Stimulated activated CD8-positive, alpha-beta memory T cell treated with anti-CD3 and anti-CD28 coated beads, Interleukin-2, amount 100 ng/mL, for 1 hour (primary cell): ENCODE measurements around the gene TMOD1.
"Not testable (repeated sequence)": the region's sequence is repeated elsewhere in the genome, so short reads cannot be mapped to it uniquely, and the experiment has no call there.

ENCODE experiments used
- DNase-seq, 2 donors: peaks; one replicate each; pipeline ENCODE4 v3.0.0-alpha.2; 2020; ENCODE audit warnings: low read depth in 2 of 2

The TMOD1 gene

DNA sequence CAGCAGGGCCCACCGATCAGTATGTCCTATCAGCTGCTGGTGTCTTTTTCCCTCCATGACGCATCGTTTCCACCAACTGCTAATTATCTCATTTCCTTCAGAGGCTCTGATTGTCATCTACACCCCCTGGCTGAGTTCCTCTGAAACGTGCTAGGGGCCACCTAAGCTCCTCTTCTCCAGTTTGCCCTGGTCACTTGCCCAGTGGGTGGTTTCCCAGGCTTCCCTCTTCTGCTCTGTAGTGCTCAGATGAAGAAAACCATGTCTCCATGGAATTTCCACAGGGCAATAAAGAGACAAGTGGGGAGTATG is 66.4 kb downstream of the TMOD1 start:
- no peak for DNase-seq

DNA sequence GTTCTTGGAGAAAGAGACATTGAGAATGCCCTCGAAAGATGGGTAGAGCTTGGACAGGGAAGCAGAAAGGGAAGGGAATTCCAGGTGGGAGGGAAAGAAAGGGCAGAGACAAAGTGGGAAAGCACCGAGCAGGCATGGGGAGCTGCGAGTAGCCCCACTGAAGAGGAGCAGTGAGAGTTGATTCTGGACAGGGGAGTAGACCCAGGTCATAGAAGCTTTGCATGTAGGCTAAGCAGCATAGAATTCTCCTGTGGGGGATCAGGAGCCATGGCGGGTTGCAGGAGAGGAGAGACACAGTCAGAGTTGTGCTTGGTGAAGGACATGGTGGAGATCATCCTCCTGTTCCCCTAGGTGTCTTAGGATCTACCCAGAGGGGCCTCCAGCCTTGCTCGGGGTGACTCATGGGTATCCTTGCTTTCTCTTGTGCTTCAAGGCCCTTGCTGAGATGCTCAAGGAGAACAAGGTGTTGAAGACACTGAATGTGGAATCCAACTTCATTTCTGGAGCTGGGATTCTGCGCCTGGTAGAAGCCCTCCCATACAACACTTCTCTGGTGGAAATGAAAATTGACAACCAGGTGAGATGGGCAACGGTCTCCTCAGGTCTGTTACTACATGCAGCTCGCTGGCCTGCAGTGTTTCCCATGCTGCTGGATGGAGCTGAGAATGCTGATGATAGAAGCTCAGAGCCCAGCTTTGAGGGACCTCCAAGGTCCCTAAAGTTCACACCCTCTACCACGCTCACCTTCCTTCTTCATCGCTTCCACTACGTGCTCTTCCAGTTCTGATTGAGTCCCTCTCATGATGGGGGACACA is 67.2 kb downstream of the TMOD1 start:
- DNase-seq = no peak

DNA sequence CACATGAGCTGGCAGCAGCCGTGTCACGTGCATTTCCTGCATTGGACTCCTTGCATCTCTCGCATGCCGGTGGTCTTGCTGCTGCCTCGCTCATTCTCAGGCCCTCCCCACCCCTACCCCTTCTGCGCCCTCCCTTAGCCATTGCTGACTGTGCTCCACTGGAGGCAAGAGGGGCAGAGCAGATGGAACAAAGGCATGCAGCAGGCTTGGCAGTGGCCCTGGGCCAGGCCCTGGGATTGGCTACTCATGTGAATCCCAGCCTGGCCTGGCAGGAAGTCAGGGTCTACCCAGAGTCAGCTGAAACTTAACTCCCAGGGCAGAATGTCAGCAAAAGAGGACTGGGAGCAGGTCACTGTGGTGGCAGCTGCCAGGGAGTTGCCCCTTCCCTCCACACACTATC is 69.4 kb downstream of the TMOD1 start:
- no peak for DNase-seq

DNA sequence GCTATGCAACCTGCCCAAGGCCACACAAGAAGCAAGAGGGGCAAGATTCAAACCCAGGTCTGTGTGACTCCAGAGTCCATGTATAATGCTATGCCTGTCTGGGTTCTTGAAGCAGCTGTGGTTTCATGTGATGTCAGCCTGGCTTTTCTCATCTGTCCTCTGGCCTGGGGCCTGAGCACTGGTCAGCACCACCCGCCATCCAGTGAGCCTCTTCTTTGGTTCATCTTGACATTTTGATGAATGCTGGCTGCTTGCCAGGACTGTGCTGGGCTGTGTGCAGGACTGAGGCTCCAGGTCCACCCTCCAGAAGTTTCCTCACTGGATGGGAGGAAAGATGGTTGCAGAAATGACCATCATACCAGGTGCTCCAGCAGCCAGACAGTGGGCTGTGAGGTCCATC is 70.2 kb downstream of the TMOD1 start:
- no peak for DNase-seq

DNA sequence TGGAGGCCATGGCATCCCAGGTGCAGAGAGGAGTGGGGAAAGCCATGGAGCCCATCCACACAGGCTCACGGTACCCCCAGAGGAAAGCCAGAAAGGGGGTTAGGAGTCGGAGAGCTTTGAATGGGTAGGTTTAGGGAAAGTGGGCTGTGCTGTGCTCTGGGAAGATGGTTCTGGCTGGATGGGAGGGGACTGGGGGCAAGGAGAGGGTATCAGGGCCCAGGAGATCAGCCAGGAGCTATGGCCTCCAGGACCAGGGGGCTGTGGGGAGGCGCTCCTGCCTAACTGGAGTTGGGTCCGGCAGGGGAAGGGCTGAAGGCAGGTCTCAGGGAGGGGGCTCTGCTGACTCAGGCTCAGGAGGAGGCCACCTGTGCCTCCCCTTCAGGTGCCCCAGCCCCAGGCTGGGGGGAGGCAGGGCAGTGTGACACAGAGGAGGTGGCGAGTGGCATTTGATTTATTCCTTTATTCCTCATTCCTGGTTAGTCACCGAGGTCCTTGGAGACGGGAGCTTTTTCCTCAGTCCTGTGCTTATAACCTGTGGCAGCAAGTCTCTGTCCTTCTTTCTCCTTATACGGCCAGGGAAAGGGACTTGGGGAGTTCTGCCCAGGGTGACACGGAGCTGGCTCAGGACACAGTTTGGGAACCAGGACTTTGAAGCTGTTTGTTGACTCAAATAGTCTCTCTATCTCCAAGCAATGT is 70.9 kb downstream of the TMOD1 start:
- no peak for DNase-seq

DNA sequence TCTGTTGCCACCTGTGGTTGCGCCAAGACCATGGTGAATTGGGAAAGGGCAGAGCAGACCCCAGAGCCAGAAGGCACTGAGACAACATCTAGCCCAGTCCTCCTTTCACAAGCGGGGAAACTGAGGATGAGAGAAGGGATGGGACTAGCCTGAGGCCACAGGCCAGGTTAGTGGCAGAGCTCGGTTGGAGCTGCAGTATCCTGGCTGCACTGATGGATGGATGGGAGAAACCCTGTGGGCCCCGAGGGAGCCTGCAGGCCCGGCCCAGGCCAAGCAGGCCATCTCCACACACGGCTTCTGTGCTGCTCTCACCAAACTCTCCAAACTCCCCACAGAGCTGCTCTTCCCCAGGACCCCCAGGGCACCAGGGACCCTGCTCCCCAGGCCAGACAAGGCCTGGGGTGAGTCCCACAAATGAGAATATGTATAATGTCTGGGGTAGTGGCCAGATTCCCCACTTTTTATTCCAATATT is 71.5 kb downstream of the TMOD1 start:
- DNase-seq = no peak

DNA sequence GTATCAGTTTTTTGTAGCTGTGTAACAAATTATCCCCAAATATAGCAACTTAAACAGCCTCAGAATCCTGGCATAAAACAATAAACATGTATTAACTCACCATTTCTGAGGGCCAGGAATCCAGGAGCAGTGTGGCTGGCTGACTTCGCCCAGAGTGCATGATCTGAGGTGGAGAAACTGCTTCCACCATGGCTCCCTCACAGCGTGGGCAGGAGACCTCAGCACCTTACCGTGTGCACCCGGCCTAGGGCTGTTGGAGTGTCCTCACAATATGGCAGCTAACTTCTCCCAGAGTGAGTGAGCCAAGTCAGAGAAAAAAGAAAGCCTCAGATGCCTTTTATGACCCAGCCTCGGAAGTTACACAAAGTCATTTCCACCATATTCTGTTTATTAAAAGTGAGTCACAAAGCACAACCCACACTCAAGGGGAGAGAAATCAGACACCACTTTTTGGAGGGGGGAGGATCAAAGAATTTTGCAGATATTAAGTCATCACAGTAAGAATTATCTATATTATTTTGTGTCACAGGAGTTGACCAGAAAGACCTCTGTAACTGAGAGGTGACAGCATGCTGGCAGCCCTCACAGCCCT is 72.1 kb downstream of the TMOD1 start:
- DNase-seq = no peak

DNA sequence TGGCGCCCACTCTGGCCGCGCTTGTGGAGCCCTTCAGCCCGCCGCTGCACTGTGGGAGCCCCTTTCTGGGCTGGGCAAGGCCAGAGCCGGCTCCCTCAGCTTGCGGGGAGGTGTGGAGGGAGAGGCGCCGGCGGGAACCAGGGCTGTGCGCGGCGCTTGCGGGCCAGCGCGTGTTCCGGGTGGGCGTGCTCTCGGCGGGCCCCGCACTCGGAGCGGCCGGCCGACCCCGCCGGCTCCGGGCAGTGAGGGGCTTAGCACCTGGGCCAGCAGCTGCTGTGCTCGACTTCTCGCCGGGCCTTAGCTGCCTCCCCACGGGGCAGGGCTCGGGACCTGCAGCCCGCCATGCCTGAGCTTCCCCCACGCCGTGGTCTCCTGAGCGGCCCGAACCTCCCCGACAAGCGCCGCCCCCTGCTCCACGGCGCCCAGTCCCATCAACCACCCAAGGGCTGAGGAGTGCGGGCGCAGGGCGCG is 72.7 kb downstream of the TMOD1 start:
- not testable (repeated sequence) for DNase-seq

DNA sequence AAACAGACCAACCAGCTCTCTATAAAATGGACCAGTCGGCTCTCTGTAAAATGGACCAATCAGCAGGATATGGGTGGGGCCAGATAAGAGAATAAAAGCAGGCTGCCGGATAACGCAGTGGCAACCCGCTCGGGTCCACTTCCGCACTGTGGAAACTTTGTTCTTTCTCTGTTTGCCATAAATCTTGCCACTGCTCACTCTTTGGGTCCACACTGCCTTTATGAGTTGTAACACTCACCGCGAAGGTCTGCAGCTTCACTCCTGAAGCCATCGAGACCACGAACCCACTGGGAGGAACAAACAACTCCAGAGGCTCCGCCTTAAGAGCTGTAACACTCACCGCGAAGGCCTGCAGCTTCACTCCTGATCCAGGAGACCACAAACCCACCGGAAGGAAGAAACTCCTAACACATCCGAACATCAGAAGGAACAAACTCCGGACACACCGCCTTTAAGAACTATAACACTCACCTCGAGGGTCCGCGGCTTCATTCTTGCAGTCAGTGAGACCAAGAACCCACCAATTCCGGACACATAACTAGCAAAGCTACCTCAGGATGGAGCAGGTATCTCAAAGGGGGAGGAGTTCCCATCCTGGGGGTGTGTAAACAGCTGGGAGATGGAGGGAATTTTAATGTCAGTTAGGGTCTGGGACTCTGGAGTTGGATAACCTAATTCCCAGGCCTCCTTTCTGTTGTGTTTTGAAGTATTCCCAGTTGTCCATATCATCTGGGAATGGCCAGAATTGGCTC is 73.6 kb downstream of the TMOD1 start:
- DNase-seq = not testable (repeated sequence)

DNA sequence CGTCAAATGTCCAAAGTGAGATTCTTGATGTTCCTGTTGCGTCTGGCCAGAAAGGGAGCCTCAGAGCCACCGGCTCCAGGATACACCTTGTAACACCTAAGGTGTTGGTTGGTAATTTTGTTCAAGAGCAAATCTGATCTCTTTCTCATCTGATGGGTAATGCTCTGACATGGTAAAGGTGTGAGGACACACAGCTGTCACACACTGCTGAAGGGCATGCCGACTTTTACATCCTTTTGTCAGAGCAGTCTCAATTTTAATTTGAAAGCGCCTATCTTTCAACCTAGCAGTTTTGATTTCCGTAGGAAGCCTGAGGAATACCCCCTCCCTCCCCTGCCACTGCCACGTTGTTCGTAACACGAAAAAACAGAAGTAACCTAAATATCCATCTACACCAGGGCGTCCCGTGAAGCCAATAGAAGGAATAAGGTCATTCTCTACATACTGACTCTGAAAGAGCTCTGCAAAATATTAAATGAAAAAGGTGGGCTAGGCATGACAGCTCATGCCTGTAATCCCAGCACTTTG is 74.3 kb downstream of the TMOD1 start:
- DNase-seq = no peak

DNA sequence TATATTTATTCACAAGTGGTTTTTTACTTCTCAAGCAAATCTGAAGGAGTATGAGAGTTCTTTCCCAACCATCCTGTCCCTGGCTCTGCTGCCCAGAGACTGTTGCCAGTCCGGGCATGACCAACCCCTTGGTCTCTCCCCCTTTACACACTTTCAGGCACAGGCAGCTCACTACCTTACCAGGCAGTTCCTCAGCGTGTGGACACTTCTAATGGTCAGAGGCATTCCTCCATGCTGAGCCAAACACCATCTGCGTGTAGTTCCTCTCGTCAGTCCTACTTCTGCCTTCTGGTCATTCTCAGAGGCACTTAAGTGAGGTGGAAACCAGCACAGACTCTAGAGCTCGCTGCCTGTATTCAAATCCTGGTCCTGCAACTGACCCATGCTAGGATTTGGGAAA is 75.6 kb downstream of the TMOD1 start:
- DNase-seq = no peak

DNA sequence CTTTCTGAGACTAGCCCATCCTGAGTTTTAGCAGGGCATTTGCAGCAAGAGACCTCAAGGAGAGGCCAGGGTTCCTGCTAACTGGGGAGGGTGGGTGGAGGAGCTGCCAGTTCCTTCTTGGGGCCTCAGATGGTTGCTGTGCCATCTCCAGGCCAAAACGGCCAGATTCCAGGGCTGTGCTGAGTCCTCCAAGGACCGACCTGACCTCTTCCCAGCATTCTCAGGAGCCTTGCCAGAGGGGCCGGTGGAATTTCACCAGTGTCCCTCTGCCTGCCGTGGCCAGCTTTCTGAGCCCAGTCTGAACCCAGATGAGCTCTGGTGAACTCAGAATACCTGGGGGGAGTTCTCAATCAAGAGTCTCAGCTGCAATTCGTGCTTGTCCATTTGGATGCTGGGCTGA is 77.4 kb downstream of the TMOD1 start:
- no peak for DNase-seq

DNA sequence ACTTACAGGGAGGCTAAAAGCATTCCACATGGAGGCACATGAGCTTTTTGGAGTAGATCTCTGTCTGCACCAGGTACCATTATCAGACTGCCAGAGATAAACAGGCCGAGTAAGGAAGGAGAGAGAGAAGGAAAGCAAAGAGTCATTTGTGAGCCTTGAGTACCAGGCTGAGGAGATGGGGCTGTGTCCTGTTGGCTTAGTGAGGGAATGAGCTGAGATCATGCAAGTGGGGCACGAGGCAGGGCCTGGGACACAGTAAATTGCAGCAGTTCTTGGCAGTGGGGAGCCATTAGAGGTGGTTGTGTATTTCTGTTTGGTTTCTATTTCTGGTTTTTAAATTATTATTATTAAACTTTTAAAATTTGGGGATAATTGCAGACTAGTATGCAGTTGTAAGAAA is 78.4 kb downstream of the TMOD1 start:
- no peak for DNase-seq

DNA sequence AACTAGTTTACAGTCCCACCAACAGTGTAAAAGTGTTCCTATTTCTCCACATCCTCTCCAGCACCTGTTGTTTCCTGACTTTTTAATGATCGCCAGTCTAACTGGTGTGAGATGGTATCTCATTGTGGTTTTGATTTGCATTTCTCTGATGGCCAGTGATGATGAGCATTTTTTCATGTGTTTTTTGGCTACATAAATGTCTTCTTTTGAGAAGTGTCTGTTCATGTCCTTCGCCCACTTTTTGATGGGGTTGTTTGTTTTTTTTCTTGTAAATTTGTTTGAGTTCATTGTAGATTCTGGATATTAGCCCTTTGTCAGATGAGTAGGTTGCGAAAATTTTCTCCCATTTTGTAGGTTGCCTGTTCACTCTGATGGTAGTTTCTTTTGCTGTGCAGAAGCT is 80.1 kb downstream of the TMOD1 start:
- not testable (repeated sequence) for DNase-seq

DNA sequence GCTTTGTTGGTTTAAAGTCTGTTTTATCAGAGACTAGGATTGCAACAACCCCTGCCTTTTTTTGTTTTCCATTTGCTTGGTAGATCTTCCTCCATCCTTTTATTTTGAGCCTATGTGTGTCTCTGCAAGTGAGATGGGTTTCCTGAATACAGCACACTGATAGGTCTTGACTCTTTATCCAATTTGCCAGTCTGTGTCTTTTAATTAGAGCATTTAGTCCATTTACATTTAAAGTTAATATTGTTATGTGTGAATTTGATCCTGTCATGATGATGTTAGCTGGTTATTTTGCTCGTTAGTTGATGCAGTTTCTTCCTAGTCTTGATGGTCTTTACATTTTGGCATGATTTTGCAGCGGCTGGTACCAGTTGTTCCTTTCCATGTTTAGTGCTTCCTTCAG is 83.3 kb downstream of the TMOD1 start:
- not testable (repeated sequence) for DNase-seq

DNA sequence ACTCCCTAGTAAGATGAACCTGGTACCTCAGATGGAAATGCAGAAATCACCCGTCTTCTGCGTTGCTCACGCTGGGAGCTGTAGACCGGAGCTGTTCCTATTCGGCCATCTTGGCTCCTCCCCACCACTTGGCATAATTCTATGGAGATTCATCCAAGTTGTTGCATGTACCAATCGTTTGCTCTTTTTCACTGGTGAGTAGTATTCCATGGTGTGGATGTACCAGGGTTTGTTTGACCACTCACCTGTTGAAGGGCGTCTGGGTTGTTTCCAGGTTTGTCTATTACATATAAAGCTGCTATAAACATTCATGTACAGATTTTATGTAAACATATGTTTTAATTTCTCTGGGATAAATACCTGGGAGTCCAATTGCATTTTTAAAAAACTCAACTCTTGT is 85.4 kb downstream of the TMOD1 start:
- DNase-seq = not testable (repeated sequence)

DNA sequence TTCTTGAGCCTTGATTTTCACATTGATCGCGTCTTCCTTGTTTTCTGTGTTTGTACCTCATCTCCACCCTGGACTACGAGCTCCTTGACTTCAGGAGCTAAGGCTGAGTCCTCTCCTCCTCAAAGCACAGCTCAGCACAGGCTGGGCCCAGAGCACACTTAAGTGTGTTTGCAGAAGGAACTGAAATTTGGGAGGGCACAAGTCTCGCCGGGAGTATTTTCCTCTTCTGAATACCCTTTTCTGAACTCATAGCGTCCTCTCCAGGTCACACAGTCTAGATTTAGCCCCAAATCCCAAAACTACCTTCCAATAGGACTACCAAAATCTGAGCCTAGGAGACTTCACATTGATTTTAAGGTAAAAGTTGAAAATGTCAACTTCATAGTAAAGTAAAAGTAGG is 90.1 kb downstream of the TMOD1 start:
- no peak for DNase-seq

DNA sequence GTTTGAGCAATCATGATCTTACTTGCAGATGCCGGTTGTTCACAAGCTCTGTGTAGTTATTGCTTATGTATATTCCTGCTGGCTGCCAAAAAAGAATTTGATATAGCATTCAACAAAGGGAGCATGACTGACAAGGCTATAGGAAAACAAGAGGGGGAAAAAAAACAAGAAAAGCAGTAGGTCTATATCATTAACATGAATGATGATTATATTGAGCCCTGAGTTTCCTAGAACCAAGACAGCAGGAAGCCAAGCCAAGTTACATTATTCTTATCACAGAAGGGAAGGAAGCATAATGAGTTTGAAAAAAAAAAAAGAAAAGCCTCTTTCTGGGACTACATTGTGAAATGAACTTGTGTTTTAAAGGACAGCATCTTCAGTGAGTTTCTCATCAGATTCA is 90.7 kb downstream of the TMOD1 start:
- no peak for DNase-seq

DNA sequence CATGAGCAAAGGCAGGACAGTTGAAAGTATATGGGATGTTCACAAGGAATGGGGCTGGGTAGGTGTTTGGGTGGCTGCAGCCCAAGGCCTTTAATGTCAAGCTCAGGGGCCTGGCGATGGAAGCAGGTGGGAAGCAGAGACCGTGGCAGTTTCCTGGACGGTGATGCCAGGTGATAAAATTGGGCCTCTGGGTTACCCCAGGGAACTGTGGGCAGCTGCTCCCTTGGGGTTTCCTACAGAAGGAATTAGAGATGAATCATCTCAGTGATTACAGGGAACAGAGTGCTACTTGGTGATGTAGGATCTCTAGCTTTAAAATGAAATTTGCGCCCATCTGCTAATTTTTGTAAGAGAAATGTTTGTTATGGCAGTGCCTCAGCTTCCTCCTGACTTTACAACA is 92.5 kb downstream of the TMOD1 start:
- DNase-seq = no peak

DNA sequence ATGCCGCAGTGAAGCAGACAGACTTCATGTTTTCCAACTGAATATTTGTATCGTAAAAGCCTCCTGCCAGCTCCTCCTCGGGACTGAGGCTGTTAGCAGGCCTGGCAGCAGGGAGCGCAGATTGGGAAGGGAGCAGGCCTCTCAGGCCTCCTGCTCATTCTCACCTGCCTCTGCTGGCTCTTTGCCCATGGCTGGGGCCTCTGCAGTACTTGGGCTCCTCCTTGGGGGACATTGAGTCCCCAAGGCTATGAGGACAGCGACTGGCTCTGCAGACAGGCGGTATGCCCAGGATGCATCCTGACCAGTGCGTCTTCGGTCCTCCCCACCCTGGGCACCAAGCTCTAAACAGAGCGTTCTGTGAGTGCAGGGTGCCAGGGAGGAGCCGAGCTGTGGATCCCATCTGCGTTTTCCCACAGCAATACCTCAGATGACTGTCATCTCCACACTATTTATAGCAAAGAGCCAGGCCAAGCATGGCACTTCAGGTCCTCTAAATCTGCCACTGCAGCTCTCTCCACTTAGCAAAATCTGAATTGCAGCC is 93.0 kb downstream of the TMOD1 start:
- no peak for DNase-seq

DNA sequence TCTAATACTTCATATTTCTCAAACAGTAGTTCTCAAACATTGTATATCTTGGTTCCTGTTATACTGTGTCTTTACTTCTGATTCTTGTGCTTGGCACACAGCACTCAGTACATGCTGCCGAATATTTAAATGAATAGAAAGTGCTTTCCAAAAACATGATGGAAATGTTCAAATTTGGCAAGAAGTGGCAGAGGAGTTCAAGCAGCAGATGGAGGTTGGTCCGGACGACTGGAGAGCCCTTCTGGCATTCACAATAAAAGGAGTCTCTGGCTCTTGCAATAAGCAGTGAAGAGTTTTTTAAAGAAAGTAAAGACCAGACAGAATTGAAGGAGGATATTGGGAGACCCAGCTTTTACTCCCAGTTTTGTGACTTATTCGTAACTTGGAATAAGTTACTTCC is 95.4 kb downstream of the TMOD1 start:
- no peak for DNase-seq
